A673 (cell line): Measurements from ENCODE around the gene MROH2B.

ENCODE experiments used
- CTCF ChIP-seq: fragments of 300-800, 200-600 bp; sonication (generic); conservative IDR thresholded peaks from 2 replicates; pipeline ENCODE4 v1.5.1; 2017; ENCODE audit warnings: low read depth, mild to moderate bottlenecking, antibody characterized with exemption, low read length, moderate library complexity, mixed read lengths
- EZH2 ChIP-seq: fragments of 200-600 bp; sonication (generic); IDR thresholded peaks from 2 replicates; pipeline ENCODE4 v1.6.1; 2017; ENCODE audit warnings: borderline replicate concordance, low read depth, mild to moderate bottlenecking, mixed read lengths, antibody characterized with exemption, low read length; ENCODE audit not compliant: poor library complexity, severe bottlenecking

GRCh38 chr5:40999966-41000365, 71.2 kb downstream of the MROH2B start:
- TF ChIP-seq CTCF = no peak
- no peak for TF ChIP-seq EZH2
